ENCODE measurements around the gene COG3. TPM values are rescaled to one million over a fixed set of nuclear protein-coding genes. Genes with fewer than 3 reads are reported as not detected.

The COG3 gene
- total and polyA plus RNA-seq, 10 of the 15 experiments (the other 5 are each of a cell fraction or from before 2014, with no cell fraction given): 6.1 to 35.1 (median 22.6) TPM

- ChIA-PET SMC1A (ENCODE audit: uncharacterized antibody, unreplicated experiment) (interaction anchor here (0.9 to 1.3 kb wide), 3 partner anchors 9 to 102 kb away, joined by 3 to 5 read pairs (median 3); partner anchors contain the start of gene COG3), RAD21 (ENCODE audit: unreplicated experiment) (no interaction called here), CTCF (interaction anchor here (0.8 to 1.9 kb wide), 7 partner anchors 8 to 103 kb away, joined by 3 to 8 read pairs (median 5); no protein-coding TSS in a partner anchor), POLR2A (interaction anchor here (0.6 to 1.1 kb wide), 2 partner anchors 9 to 913 kb away, joined by 3 to 5 read pairs; partner anchors contain the start of genes COG3 and RUBCNL)
- Histone ChIP-seq H3K27me3 (replicated peaks in 1 of 2; ENCODE audit: control insufficient read depth in 2 of 2, insufficient read depth in 2 of 2, low read length in 1 of 2) (no peaks in the 10 kb centered on the region), H3K36me3 (ENCODE audit: control insufficient read depth in 2 of 2, insufficient read depth in 2 of 2, low read length in 1 of 2) (peaks cover 0 to 11% of the 10 kb centered on the region in 2 experiments; a peak in 2 of 4 replicates), H3K4me3 (no peak overlapping the region), H3K79me2 (ENCODE audit: control insufficient read depth, insufficient read depth, low read length) (peaks cover 58% of the 10 kb centered on the region), H3K4me2 (ENCODE audit: control insufficient read depth, insufficient read depth) (peak overlapping the region; percentile 32; the same call in 1 of the 2 replicates), H4K20me1 (ENCODE audit: control insufficient read depth, insufficient read depth) (no peaks in the 10 kb centered on the region), H3K27ac (ENCODE audit: control insufficient read depth, insufficient read depth) (0 out of 2 replicates have a peak overlapping the region, but pooled peaks have one; percentile 20), H2AFZ (ENCODE audit: control insufficient read depth, low read depth, low read length) (no peak overlapping the region), H3K9me3 (replicated peaks; ENCODE audit: control insufficient read depth, insufficient read depth, low read length) (no peaks in the 10 kb centered on the region; the same call in 2 of the 3 replicates), H3K4me1 (ENCODE audit: control insufficient read depth, insufficient read depth, low read length) (peaks cover 26% of the 10 kb centered on the region), H3K9ac (ENCODE audit: control insufficient read depth, insufficient read depth, low read length) (no peak overlapping the region)
- WGBS (ENCODE audit: insufficient coverage, insufficient replicate concordance, low lambda C conversion rate, missing lambda C conversion rate): 75% methylated on average over 2 of the region's 2 CpGs
- DNase-seq (ENCODE audit: low read depth, low spot score) (no peak), ATAC-seq (peak; percentile 81), FAIRE-seq (no peak)
- intact Hi-C loops (cut with micrococcal nuclease; ENCODE audit: unreplicated experiment): loop anchor here (5.0 kb wide), 1 partner anchor 101 kb away; no protein-coding TSS in a partner anchor
- no TSS peak for BruUV-seq (replicated peaks)
- in situ Hi-C loops (cut with MboI): no loop called here
- TF ChIP-seq STAT3 (IDR thresholded peaks at IDR 0.05; ENCODE audit: low read depth, low read length) (no peak), RFX5 (IDR thresholded peaks at IDR 0.05; ENCODE audit: low read depth, low read length) (no peak), NR2C2 (IDR thresholded peaks at IDR 0.05; ENCODE audit: borderline replicate concordance, control insufficient read depth, insufficient read length, low read depth) (no peak), ZBTB40 (IDR thresholded peaks at IDR 0.05; ENCODE audit: borderline replicate concordance) (no peak), ETV6 (conservative IDR thresholded peaks at IDR 0.05 in 1 of 2, IDR thresholded peaks at IDR 0.05 in 1 of 2; ENCODE audit: borderline replicate concordance in 1 of 2, low read depth in 1 of 2) (no peak), CTCF (IDR thresholded peaks at IDR 0.05 in 2 of 3, conservative IDR thresholded peaks at IDR 0.05 in 1 of 3; ENCODE audit: control insufficient read depth in 2 of 3, extremely low read depth in 1 of 3, insufficient read depth in 1 of 3, low read depth in 3 of 3, low read length in 3 of 3) (peak in 2 of 3 experiments; percentile 37 to 39; a peak in 4 of 6 replicates), KAT2A (conservative IDR thresholded peaks at IDR 0.05; ENCODE audit: control insufficient read depth, low read depth, low read length) (no peak), FOXK2 (IDR thresholded peaks at IDR 0.05) (no peak), RAD21 (IDR thresholded peaks at IDR 0.05; ENCODE audit: insufficient read depth, low read depth, low read length) (peak; percentile 45; the same call in 1 of the 2 replicates)
These were observed 8.9 kb downstream of the COG3 start for GRCh38 chr13:45473627-45474026.
